ENCODE data around the gene PCBP1.
"Not testable (repeated sequence)": the region's sequence is repeated elsewhere in the genome, so short reads cannot be mapped to it uniquely, and the experiment has no call there.

PCBP1 gene

DNA sequence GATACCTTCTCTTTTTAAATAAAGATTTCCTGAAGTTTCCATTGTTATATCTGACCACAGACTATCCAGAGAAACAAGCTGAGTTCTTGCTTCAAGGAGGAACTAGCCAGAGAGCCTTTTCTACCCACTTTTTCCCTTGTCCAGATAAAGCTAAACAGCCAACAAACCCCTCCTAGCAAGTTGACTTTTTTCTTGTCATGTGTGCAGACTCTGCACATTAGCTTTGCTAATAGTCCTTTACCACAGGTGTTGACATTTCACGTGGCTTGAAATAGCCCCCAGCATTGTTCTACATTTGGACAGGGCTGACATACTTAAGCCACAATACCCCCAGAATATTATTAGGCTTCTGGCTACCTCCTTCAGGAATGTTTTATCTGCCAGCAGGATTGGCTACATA lies 40.7 kb downstream of the PCBP1 start:
- no peak for DNase-seq

DNA sequence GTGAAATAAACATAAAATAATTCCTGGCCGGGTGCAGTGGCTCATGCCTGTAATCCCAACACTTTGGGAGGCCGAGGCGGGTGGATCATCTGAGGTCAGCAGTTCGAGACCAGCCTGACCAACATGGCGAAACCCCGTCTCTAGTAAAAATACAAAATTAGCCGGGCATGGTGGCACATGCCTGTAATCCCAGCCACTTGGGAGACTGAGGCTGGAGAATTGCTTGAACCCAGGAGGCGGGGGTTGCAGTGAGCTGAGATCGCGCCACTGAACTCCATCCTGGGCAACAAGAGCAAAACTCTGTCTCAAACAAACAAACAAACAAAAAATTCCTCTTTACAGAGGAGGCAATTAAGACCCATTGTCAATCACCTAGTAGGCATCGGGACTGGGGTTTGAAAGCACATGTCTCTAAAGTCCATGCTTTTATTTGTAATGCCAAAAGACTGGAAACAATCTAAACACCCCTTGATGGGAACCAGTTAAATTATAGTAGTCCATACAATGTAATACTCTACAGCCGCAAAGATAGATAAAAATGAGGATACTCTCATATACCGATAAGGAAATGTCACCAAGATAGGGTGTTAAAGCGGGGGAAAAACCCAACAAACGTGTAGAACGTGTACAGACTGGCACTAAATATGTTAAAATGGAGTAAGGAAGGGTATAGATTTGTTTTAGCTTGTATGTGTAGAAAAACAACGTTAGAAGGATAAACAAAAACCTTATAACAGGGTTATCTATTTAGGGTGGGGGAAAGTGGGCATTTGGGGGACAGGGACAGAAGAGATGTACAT lies 44.3 kb downstream of the PCBP1 start:
- DNase-seq = not testable (repeated sequence)

DNA sequence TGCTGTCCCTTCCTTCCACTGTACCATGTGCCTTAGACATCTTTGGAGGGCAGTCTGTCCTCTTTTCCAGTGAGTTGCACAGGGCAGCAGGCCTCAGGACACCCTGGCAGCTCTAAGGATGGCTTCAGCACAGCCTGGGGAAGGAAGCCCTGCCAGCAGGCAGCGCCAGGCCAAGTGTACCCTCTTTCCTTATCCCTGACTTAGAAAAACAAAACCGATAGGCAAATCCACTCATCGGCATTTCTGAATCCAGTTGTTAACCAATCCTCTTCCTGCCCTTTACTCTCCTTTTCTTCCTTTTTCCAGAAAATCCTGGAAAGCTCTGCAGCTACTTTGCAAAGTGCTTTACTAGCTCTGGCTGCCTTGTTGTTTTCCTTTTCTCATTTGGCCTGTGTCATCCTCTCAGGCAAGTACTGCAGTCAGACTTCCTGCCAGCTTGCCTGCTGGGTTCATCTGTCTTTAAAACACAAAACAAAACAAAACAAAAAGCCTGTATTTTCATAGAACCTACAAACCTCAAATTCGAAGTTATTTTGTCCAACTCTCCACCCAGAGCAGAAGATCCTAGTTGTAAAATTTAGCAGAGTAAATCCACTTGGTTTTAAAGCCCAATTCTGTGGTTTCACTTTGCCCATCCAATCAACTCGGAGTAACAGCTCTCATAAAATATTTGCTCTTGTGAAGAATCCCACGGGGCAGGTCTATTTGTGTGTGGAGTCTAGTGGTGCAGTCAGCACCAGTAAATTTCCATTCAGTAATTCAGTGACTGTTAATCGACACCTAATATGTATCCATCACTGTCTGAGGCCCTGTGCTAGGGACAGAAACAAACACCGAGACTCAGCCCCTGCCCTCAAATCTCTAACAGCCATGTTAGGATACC lies 45.2 kb downstream of the PCBP1 start:
- DNase-seq = peak; percentile 49

DNA sequence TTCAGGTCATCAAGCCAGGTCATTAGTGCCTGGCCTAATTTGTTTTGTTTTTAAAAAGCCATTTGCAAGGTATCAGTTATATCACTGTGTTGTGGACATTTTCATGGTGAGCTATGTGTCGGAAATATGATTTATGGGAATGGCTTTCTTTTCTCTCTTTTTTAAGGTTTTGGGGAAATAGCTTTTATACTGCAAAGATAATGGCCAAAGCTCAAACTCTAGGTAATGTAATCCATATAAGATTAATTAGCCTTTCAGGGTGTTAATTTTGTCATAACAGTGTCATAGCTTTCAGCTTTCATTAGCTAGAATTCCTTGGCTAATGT lies 45.8 kb downstream of the PCBP1 start:
- DNase-seq = no peak

DNA sequence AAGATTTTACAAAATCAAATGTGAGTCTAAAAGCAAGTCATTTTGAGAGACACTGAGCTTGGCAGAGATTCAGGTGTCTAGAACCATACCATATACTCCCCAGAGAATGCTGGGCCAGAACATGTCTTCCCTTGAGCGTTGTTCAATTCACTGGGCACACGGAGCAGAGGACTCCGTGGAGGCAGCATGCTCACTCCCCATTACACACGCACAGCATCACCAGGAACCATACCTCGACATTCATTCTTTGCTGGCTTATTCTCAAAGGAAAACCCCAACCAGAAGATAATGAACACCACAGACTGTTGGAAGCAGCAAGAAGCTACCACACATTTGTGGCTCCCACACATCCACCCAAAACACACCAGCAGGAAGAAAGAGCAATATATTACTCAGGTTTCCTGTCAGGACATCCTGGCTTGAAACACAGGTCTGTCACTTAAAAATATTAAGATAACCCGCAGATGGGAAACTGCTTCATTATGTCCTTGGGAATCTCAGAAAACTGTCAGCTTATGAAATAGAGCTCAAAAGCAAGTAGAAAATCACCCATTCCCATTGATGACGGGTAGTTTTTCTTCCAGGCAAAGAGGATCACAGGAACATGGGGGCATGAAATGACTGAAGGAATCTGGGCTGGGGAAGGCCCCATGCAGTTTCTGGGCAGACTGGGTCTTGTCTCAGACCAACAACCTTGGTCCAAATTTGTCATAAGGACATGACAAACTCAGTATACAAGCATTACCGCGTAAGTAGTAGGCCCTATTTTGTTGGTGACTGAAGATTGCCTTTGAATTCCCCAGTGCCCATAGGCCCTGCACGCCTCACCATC lies 46.4 kb downstream of the PCBP1 start:
- DNase-seq = peak; percentile 28

DNA sequence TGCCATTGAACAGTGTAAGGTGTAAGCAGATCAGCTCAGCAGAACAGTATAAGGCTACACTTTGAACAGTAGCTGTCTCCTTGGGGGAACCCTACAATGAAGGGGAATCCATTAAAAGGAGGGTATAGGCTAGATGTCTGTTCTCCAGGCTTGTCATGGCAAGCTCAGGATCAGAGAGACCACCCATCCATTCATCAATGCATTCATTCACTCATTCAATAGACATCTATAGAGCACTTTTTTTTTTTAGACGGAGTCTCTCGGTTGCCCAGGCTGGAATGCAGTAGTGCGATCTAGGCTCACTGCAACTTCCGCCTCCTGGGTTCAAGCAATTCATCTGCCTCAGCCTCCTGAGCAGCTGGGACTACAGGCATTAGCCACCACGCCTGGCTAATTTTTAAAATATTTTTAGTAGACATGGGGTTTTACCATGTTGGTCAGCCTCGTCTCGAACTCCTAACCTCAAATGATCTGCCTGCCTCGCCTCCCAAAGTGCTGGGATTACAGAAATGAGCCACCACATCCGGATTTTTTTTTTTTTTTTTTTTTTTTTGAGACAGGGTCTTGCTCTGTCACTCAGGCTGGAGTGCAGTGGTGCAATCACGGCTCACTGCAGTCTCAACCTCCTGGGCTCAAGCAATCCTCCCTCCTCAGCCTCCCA lies 47.2 kb downstream of the PCBP1 start:
- DNase-seq = not testable (repeated sequence)
